HG03432 (cell line): Measurements from ENCODE around the gene TUBA3D.
A peak's percentile ranks its signal among the peaks of the same experiment; 100 is the strongest.
"Not testable (repeated sequence)": the region's sequence is repeated elsewhere in the genome, so short reads cannot be mapped to it uniquely, and the experiment has no call there.

Source experiments
- ATAC-seq: cut with Tn5 transposase; IDR thresholded peaks from one replicate; pipeline ENCODE4 v1.9.1; 2021; ENCODE audit warnings: mild to moderate bottlenecking, moderate library complexity; ENCODE audit not compliant: unreplicated experiment

The TUBA3D gene

DNA sequence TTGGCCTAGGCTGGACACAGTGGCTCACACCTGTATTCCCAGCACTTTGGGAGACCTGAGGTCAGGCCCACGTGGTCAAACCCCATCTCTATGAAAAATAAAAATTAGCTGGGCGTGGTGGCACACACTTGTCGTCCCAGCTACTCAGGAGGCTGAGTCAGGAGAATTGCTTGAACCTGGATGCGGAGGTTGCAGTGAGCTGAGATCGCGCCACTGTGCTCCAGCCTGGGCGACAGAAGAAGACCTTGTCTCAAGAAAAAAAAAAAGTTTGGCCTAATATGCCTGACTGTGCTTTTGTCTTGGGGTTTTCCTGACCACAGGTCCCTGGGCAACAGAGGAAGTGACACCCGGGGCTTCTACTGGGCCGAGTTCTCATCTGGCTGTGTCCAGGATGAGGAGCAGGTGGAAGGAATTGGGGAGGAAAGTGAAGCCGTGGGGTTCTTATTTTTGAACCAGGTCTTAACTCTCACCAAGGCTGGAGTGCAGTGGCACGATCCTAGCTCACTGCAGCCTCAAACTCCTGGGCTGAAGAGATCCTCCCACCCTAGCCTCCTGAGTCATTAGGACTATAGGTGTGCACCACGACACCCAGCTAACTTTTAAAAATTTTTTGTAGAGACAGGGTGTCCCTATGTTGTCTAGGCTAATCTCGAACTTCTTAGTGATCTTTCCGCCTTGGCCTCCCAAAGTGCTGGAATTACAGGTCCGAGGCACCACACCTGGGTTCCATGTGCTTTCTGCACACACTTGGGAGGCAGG lies 38.7 kb downstream of the TUBA3D start:
- ATAC-seq = peak; percentile 82

DNA sequence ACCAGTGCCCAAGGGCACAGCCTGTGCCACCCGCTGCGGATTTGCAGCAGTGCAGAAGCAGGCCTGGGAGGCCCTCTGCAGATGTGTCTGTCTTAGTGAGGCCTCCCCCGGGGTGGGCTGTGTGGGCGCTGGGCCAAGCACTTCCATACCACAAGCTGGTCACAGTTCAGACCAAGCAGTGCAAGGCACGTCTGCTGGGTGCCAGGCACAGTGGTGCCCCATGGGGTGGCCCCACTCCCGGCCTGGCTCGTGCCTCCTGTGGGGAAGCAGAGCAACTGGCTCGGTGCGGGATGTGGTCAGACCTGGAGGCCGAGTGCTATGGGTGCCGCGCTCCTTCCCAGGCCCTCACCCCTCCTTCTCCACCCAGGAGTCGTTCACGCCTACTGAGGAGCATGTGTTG lies 39.3 kb downstream of the TUBA3D start:
- ATAC-seq = peak; percentile 12

DNA sequence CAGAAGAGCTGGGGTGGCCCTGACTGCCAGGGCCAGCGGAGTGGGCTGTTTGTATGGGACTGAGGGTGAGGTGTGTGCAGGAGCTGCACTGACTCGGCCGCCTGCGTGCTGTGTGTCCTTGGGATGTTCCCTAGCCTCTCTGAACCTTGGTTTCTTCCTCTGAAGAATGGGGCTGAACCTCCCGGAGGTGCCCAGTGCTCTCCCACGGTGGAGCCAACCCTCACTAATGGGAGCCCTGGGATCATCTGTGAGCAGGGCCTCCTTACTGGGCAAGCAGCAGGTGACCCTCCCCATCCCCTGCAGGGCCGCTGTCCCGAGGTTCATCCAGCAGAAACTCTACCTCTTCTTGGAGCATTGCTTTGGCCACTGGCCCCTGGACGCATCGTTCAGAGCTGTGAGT lies 40.1 kb downstream of the TUBA3D start:
- no peak for ATAC-seq

DNA sequence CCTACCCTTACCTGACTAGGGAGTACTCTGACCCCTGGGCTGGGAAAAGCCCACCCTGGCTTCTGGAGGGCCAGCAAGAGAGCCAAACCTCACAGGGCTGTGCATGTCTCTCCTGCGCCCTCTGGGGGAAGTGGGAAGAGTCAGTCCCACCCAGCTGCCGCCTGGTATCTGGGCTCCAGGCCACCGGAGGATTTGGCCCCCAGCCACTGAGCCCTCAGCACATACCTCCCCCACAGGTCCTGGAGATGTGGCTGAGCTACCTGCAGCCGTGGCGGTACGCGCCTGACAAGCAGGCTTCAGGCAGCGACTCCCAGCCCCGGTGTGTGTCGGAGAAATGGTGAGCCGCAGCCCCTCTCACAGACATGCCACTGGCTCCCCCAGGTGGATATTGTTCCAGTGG lies 40.7 kb downstream of the TUBA3D start:
- not testable (repeated sequence) for ATAC-seq

DNA sequence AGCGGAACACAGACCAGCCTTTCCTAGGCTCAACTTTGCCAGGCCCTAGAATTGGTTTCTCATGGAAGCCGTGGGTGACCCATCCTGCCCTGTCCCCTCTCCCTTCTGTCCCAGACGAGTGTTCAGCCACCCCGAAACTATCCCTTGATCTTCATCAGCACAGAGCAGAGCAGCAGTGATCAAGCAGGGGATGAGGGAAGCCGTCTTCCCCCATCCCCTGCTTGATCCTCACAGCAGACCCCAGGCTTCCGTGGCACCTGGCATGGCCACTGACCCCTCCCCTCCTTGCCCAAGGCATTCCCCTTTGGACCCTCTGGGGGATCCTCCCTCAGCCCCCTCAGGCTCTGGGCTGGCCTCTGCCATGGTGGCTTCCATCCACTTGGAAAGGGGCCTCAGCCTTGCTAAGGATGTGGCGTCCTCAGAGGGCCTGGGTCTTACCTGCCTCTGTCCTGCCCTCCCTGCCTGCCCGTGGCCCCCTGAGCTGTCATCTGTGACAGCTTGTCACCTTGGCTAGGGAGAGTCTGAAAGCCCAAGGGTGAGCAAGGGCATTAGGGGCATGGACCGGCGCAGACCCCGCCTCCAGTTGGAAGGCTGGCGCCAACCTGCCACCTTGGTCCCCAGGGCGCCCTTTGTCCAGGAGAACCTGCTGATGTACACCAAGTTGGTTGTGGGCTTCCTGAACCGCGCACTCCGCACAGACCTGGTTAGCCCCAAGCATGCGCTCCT lies 41.4 kb downstream of the TUBA3D start:
- no peak for ATAC-seq

DNA sequence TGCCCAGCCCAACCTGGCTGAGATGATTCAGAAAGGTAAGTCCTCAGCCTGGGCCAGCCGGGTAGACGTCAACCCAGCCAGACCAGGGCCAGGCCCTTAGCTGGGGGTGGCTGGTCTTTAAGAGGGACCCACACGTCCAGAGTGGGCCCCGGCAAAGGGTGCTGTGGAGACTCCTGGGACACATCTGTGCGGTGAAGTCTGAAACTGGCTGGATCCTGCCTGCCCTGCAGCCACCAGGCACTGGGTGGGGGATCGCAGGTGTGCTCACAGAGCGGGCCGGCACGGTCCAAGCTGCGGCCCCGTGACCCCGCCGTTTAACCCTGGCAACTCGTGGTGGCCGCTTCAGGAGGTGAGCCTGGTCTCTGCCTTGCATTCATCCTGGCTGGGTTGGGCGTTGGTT lies 41.9 kb downstream of the TUBA3D start:
- not testable (repeated sequence) for ATAC-seq

DNA sequence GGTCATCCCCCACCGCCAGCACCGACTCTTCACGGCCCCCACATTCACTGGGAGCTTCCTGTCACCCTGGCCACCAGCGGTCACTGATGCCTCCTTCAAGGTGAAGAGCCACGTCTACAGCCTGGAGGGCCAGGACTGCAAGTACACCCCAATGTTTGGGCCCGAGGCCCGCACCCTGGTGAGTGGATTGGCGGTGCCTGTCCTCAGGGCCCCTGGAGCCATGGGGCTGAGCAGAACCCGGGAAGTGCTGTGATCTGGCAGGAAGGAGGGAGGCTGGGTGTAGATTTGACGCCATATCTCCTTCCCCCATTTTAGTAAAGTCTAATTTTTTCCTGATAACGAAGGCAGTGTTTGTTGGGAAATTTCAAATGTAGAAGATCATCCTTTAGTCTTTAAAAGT lies 42.6 kb downstream of the TUBA3D start:
- ATAC-seq = not testable (repeated sequence)

DNA sequence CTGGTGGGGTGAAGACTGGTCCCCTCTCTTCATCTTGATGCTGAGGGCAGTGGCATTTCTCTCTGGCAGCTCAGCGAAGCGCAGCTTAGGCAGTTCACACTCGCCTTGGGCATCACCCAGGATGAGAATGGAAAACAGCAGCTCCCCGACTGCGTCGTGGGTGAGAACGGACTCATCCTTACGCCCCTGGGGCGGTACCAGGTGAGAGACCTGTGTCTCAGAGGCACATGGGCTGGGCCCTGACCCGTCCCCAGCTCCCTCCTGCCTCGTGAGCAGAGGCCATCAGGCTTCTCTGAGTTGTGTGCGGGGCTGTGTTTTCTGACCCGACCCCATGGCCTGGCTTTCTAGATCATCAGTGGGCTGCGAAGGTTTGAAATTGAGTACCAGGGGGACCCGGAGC lies 43.5 kb downstream of the TUBA3D start:
- no peak for ATAC-seq

DNA sequence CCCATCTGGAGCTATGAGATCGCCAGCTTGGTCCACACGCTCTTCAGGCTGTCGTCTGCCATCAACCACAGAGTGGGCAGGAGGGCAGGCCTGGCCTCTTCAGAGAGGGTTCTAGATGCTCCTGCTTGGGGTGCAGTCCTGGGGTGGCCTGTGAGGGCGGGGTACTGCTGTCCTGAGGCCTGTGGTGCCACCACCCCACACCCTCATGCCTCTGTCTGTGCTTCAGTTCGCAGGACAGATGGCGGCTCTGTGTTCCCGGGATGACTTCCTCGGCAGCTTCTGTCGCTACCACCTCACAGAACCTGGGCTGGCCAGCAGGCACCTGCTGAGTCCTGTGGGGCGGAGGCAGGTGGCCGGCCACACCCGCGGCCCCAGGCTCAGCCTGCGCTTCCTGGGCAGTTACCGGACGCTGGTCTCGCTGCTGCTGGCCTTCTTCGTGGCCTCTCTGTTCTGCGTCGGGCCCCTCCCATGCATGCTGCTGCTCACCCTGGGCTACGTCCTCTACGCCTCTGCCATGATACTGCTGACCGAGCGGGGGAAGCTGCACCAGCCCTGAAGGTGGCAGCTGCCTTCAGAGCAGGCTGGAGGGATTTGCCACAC lies 44.1 kb downstream of the TUBA3D start:
- not testable (repeated sequence) for ATAC-seq

DNA sequence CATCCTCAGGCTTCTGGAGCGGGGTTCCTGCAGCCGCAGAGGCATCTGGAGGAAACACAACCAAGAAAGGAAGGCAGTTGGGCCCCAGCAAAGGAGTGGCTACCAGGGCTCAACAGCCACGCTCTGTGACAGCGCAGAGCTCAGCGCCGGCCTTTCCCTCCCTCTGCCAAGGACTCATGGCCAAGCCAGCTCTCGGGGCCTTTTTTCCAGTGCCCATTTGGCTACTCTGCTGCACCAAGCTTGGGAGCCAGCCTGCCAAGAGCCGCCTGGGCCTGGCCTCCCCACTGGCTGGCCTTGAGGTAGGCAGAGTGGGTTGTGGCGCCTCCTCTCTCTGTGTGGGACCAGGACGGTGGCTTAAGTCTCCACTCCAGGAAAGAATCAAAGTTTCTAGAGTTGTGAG lies 44.6 kb downstream of the TUBA3D start:
- no peak for ATAC-seq

DNA sequence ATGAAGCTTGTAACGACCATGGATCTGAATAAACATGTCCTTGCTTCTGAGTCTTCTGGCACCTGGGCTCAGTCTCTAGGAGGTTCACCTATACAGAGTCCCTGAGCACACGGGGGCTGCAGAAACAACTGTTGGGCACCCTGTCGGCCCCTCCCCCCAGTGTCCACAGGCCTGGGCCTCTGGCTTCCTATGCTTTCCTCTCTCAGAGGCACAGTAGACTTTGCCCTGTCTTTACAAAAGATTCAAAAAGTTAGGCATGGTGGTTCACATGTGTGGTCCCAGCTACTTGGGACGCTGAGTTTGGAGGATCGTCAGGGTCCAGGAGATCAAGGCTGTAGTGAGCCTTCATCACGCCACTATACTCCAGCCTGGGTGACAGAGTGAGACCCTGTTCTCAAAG lies 45.6 kb downstream of the TUBA3D start:
- ATAC-seq = not testable (repeated sequence)

DNA sequence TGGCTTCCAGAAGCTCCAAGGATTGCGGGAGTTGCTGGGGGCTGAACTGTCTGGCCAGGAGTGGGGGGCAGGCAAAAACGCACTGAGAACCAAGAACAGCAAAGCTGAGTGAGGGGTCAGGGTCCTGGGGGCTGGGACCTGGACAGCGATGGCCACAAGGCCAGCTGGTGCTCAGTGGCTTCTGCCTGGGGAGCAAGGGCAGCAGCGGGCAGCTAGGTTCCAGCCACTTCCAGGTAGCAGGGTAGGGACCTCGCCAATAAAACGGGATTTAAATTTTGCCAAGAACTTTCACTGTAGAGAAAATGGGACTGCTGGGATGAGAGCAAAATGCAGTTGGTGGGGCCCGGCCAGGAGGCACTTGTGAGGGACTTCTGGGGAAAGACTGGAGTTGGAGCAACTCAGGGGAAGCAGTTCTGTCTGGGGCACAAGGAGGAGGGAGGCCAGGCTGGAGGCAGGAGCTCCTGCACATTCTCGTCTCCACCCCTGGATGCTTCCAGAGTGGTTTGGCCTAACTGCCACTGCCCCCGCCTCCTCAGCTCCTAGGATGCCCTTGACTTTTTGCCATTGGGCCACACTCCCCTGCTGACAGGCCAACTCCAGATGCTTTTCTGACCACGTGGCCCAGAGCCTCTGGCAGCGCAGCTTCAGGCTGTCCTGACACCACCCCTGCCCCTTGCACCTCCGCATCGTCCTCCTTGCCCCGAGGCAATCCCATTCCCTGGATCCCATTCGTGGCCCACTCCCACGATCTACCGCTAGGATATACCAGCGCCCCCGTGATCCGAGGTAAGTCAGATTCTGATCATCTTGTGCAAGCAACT lies 46.3 kb downstream of the TUBA3D start:
- ATAC-seq = no peak

DNA sequence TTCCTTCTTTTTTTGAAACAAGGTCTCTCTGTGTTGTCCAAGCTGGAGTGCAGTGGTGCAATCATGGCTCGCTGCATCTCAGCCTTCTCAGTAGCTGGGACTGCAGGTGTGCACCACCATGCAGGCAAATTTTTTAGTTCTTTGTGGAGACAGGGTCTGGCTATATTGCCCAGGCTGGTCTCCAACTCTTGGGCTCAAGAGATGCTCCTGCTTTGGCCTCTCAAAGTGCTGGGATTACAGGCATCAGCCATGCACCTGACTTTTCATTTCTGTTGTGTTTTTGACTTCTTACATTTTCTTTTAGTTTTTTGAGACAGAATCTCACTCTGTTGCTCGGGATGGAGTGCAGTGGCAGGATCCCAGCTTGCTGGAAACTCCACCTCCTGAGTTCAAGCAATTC lies 49.3 kb downstream of the TUBA3D start:
- not testable (repeated sequence) for ATAC-seq

DNA sequence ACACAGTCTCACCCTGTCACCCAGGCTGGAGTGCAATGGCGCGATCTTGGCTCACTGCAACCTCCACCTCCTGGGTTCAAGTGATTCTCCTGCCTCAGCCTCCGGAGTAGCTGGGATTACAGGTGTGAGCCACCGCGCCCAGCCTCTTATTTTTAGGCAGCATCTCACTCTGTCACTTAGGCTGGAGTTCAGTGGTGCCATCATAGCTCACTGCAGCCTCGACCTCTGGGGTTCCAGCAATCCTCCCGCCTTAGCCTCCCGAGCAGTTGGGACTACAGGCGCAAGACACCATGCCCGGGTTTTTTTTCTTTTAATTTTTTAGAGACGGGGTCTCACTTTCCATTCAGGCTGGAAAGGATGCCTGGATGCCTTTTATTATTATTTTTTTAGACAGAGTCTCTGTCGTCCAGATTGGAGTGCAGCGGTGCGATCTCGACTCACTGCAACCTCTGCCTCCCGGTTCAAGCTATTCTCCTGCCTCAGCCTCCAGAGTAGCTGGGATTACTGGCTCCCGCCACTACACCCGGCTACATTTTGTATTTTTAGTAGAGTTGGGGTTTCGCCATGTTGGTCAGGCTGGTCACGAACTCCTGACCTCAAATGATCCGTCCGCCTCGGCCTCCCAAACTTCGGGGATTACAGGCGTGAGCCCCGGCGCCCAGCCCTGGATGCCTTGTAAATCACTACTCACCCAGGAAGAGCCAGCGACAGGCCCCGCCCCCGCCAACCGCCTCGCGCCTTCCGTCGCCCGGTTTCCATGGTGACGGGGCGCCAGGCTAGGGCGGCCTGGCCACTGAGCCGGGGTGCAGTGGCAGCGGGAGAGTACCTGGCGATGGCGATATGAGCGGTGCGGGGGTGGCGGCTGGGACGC lies 51.4 kb downstream of the TUBA3D start, which contains the start of gene CCDC74A:
TSS of gene CCDC74A (plus strand) at position 758 of the 871 bp plus-strand sequence. CDS start at position 841, 83 bp downstream.
- peak; percentile 87 for ATAC-seq

DNA sequence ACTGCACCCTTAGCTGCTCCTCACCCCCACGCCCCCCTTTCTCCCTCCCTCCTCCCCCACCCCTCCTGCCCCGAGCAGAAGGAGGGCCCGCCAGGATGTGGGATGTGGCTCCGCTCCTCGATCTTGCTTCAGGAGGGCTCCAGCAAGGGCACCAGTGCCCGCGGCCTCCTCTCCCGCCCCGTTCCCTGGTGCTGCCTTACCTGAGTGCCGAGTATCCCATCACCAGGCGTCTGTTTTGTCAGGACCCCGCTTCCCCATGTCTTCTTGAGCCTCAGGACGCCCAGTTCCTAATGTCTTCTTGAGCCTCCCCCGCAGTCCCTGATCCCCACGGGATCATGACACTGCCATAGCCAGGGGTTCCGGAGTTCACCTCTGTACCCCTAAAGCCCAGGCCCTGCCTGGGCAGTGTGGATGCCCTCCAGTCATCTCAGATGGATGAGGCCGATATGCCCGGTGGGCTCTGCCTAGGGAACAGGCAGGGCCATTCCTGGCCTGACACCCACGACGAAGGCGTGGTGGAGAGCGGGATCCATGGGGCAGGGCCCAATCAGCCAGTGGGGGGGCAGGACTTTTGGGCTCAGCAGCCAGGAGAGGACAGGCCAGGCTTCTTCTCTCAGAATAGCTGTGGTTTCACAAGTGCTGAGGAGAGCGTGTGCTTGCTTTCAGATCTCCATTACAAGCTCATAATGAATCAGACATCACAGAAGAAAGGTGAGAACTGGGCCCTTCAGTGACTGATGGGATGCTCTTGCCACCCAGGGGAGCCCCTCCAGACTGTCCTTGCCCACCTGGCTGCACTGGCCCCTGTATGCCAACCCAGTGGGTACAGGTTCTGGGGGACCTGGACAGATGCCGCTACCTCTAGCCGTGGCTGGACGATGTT lies 53.3 kb downstream of the TUBA3D start:
- ATAC-seq = peak; percentile 64

DNA sequence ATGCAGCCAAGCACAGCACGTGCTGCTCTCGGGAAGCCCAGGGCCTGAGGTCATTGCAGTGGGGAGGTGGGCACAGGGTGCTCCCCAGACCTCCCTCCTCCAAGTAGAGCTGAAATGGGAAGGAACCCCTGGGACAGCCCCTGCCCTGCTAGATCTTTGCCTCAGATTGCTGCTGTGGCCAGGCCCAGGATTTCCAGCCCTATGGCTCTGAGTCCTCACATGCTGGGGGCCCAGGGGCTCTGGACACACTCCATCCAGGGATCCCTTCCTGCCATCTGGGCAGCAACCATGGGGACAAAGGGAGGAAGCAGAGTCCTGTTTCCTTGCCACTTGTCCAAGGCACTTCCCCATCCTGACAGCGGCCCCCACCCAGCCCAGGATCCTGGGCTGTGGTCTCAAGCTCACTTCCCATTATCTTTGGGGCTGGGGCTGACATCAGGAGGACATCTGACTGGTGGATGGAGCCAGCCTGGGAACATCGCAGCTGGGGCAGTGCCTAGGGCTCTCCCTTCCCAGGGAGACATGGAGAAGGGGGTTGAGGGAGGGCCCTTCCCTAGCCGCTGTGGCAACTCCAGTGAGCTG lies 54.0 kb downstream of the TUBA3D start:
- not testable (repeated sequence) for ATAC-seq

DNA sequence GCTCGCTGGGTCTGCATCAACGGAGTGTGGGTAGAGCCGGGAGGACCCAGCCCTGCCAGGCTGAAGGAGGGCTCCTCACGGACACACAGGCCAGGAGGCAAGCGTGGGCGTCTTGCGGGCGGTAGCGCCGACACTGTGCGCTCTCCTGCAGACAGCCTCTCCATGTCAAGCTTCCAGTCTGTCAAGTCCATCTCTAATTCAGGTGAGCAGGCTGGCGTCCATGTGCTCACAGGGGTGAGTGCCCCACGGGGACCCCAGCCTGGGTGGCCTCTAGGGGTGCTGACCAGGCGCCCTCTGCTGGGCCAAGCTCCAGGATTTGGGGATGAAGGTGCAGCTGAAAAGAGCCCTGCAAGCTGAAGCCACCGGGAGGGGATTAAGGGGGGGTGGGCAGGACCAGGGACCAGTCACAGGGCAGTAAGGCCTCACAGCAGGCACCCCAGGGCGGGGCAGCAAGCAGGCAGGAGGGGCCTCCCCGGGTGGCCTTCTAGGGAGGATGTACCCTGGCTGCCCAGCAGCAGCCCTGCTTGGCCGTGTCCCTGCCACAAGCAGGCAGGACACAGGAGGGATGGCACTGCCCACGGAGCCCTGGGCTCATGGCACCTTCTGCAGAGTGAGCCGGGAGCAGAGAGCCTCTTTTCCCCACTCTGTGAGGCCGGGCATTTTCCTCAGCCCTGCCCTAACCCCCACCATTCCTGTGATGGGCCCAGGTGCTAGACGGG lies 54.9 kb downstream of the TUBA3D start:
- ATAC-seq = not testable (repeated sequence)
